ENCODE results near the gene UNC13D. TPM values are rescaled to one million over a fixed set of nuclear protein-coding genes. Genes with fewer than 3 reads are reported as not detected.

Gene UNC13D
- total RNA-seq, 2 experiments from 2014 or later: 8.0 to 17.8 TPM

DNA sequence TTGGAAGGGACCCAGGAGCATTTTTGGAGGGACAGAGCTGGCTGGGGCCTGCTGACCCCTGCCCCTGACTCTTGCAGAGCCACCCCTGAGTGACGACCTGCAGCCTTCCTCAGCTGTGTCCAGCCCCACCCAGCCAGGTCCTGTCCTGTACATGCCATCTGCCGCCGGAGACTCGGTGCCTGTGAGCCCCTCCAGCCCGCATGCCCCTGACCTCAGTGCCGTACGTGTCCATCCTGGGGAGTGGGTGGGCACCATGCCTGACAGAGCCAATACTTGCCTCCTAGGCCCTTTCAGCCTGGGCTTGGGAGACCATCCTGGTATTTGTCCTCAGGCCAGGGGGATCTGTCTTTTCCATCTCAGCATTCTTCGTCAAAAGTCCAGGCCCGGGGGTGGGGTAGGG, 27.5 kb downstream of the UNC13D start:
- BruUV-seq (replicated peaks): no TSS peak
- no peak overlapping the region for H3K4me2 ChIP-seq (ENCODE audit: low read length)
- H3K9me2 ChIP-seq (ENCODE audit: insufficient read depth, low read length): no peaks in the 10 kb centered on the region
- no peak overlapping the region for H3K27ac ChIP-seq (ENCODE audit: low read depth, low read length, poor library complexity, severe bottlenecking)
- TF ChIP-seq CTCF (conservative IDR thresholded peaks at IDR 0.05; ENCODE audit: low read length) (no peak), EZH2phosphoT487 (IDR thresholded peaks at IDR 0.05; ENCODE audit: borderline replicate concordance, low read depth, low read length) (no peak)
- no peaks in the 10 kb centered on the region for H4K20me1 ChIP-seq (ENCODE audit: insufficient read depth, low read length)
- peaks cover 95% of the 10 kb centered on the region for H3K36me3 ChIP-seq (ENCODE audit: insufficient read depth, low read length)
- no peaks in the 10 kb centered on the region for H3K79me2 ChIP-seq (ENCODE audit: insufficient read depth, low read depth, low read length)
- DNase-seq (ENCODE audit: low spot score): no peak
- H3K4me3 ChIP-seq (ENCODE audit: low read depth, low read length, poor library complexity, severe bottlenecking): no peak overlapping the region
- intact Hi-C loops (cut with micrococcal nuclease; ENCODE audit: unreplicated experiment): no loop called here
- H2AFZ ChIP-seq (ENCODE audit: low read length): no peak overlapping the region
- peaks cover under 1% of the 10 kb centered on the region for H3K4me1 ChIP-seq (ENCODE audit: insufficient read depth, low read length, poor library complexity, severe bottlenecking)
- no peaks in the 10 kb centered on the region for H3K9me3 ChIP-seq (ENCODE audit: low read length)
- CTCF ChIA-PET (ENCODE audit: unreplicated experiment): interaction anchor here (0.9 kb wide), 1 partner anchor 10 kb away, joined by 4 read pairs; no protein-coding TSS in a partner anchor
- POLR2A ChIA-PET: no interaction called here

GRCh38 chr17:75815399-75815798, 28.8 kb downstream of the UNC13D start:
- ChIA-PET POLR2A (interaction anchor here (0.6 to 1.3 kb wide), 4 partner anchors 14 to 159 kb away, joined by 3 to 5 read pairs (median 4); no protein-coding TSS in a partner anchor), CTCF (ENCODE audit: unreplicated experiment) (no interaction called here)
- Histone ChIP-seq H3K4me1 (ENCODE audit: insufficient read depth, low read length, poor library complexity, severe bottlenecking) (no peaks in the 10 kb centered on the region), H3K79me2 (ENCODE audit: insufficient read depth, low read depth, low read length) (no peaks in the 10 kb centered on the region), H2AFZ (ENCODE audit: low read length) (no peak overlapping the region), H3K4me3 (ENCODE audit: low read depth, low read length, poor library complexity, severe bottlenecking) (no peak overlapping the region), H3K9me3 (ENCODE audit: low read length) (no peaks in the 10 kb centered on the region), H3K4me2 (ENCODE audit: low read length) (no peak overlapping the region), H4K20me1 (ENCODE audit: insufficient read depth, low read length) (no peaks in the 10 kb centered on the region), H3K36me3 (ENCODE audit: insufficient read depth, low read length) (peaks cover 93% of the 10 kb centered on the region), H3K27ac (ENCODE audit: low read depth, low read length, poor library complexity, severe bottlenecking) (no peak overlapping the region), H3K9me2 (ENCODE audit: insufficient read depth, low read length) (no peaks in the 10 kb centered on the region)
- TF ChIP-seq CTCF (conservative IDR thresholded peaks at IDR 0.05; ENCODE audit: low read length) (no peak), EZH2phosphoT487 (IDR thresholded peaks at IDR 0.05; ENCODE audit: borderline replicate concordance, low read depth, low read length) (no peak)
- intact Hi-C loops (cut with micrococcal nuclease; ENCODE audit: unreplicated experiment): no loop called here
- no TSS peak for BruUV-seq (replicated peaks)
- no peak for DNase-seq (ENCODE audit: low spot score)

DNA sequence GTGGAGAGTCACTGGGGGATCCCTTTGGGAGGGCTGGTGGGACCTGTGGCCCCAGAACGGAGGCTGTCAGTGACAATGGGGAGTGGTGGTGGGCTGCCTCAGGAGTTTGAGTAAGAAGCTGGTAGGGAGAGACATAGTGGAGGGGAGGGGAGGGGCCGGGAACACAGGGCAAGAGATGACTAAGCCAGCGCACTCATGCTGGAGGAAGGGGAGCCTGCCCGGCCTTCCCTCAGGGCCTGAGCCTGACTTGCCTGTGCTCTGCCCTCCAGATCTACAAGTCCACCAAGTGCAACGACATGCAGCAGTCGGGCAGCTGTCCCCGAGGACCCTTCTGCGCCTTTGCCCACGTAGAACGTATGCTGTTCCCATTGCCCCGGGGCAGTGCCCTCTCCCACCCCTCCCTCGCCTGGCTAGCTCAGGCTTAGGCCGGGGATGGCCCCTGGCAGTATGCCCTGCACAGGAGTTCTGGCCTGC, 29.3 kb downstream of the UNC13D start:
- no peaks in the 10 kb centered on the region for H3K9me3 ChIP-seq (ENCODE audit: low read length)
- H4K20me1 ChIP-seq (ENCODE audit: insufficient read depth, low read length): no peaks in the 10 kb centered on the region
- TF ChIP-seq EZH2phosphoT487 (IDR thresholded peaks at IDR 0.05; ENCODE audit: borderline replicate concordance, low read depth, low read length): no peak
- TF ChIP-seq CTCF (conservative IDR thresholded peaks at IDR 0.05; ENCODE audit: low read length): no peak
- no peak for DNase-seq (ENCODE audit: low spot score)
- no peak overlapping the region for H3K4me3 ChIP-seq (ENCODE audit: low read depth, low read length, poor library complexity, severe bottlenecking)
- no peak overlapping the region for H2AFZ ChIP-seq (ENCODE audit: low read length)
- H3K36me3 ChIP-seq (ENCODE audit: insufficient read depth, low read length): peaks cover 91% of the 10 kb centered on the region
- POLR2A ChIA-PET: interaction anchor here (0.6 to 1.3 kb wide), 6 partner anchors 13 to 158 kb away, joined by 3 to 5 read pairs (median 3); partner anchors contain the start of gene UNK
- intact Hi-C loops (cut with micrococcal nuclease; ENCODE audit: unreplicated experiment): no loop called here
- no peaks in the 10 kb centered on the region for H3K4me1 ChIP-seq (ENCODE audit: insufficient read depth, low read length, poor library complexity, severe bottlenecking)
- H3K9me2 ChIP-seq (ENCODE audit: insufficient read depth, low read length): no peaks in the 10 kb centered on the region
- H3K79me2 ChIP-seq (ENCODE audit: insufficient read depth, low read depth, low read length): no peaks in the 10 kb centered on the region
- H3K4me2 ChIP-seq (ENCODE audit: low read length): no peak overlapping the region
- no TSS peak for BruUV-seq (replicated peaks)
- CTCF ChIA-PET (ENCODE audit: unreplicated experiment): no interaction called here
- no peak overlapping the region for H3K27ac ChIP-seq (ENCODE audit: low read depth, low read length, poor library complexity, severe bottlenecking)

All from OCI-LY7 (cell line).